ENCODE results near the gene SERPINA10. TPM values are rescaled to one million over a fixed set of nuclear protein-coding genes. Genes with fewer than 3 reads are reported as not detected.

Gene SERPINA10
- total and polyA plus RNA-seq, 10 of the 15 experiments (the other 5 are each of a cell fraction or from before 2014, with no cell fraction given), result not detected

DNA sequence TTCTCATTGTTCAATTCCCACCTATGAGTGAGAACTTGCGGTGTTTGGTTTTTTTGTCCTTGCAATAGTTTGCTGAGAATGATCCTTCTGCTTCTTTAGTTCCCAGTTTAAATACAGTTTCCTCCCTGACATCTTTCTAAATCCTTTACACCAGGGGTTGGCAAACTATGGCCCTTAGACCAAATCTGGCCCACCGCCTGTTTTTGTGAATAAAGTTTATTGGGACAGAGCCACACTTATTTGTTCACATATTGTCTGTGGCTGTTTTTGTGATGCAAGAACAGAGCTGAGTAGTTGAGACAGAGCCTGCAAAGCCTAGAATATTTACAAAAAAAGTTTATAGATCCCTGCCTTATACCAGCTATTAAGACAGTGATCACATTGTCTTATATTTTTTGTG lies 53.7 kb downstream of the SERPINA10 start:
- no peak for TF ChIP-seq STAT1 (conservative IDR thresholded peaks at IDR 0.05)
- no peak for TF ChIP-seq GATAD2B (conservative IDR thresholded peaks at IDR 0.05; ENCODE audit: low read depth)
- TF ChIP-seq POLR2A (IDR thresholded peaks at IDR 0.05; ENCODE audit: low read depth, low read length), result no peak
- TF ChIP-seq POLR2AphosphoS2 (IDR thresholded peaks at IDR 0.05; ENCODE audit: low read depth, low read length), result no peak
- TF ChIP-seq NBN (IDR thresholded peaks at IDR 0.05), result no peak
- no peak for TF ChIP-seq HDAC2 (IDR thresholded peaks at IDR 0.05)
- TF ChIP-seq NFYA (IDR thresholded peaks at IDR 0.05; ENCODE audit: borderline replicate concordance, low read depth, low read length), result no peak
- no peak for TF ChIP-seq SMAD5 (IDR thresholded peaks at IDR 0.05; ENCODE audit: low read depth)
- TF ChIP-seq, protein P1, sequence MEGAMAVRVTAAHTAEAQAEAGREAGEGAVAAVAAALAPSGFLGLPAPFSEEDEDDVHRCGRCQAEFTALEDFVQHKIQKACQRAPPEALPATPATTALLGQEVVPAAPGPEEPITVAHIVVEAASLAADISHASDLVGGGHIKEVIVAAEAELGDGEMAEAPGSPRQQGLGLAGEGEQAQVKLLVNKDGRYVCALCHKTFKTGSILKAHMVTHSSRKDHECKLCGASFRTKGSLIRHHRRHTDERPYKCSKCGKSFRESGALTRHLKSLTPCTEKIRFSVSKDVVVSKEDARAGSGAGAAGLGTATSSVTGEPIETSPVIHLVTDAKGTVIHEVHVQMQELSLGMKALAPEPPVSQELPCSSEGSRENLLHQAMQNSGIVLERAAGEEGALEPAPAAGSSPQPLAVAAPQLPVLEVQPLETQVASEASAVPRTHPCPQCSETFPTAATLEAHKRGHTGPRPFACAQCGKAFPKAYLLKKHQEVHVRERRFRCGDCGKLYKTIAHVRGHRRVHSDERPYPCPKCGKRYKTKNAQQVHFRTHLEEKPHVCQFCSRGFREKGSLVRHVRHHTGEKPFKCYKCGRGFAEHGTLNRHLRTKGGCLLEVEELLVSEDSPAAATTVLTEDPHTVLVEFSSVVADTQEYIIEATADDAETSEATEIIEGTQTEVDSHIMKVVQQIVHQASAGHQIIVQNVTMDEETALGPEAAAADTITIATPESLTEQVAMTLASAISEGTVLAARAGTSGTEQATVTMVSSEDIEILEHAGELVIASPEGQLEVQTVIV (IDR thresholded peaks at IDR 0.05; ENCODE audit: borderline replicate concordance, partially characterized antibody), result no peak
- TF ChIP-seq CHD2 (IDR thresholded peaks at IDR 0.05; ENCODE audit: borderline replicate concordance, low read depth, low read length), result no peak
- TF ChIP-seq, protein P2, sequence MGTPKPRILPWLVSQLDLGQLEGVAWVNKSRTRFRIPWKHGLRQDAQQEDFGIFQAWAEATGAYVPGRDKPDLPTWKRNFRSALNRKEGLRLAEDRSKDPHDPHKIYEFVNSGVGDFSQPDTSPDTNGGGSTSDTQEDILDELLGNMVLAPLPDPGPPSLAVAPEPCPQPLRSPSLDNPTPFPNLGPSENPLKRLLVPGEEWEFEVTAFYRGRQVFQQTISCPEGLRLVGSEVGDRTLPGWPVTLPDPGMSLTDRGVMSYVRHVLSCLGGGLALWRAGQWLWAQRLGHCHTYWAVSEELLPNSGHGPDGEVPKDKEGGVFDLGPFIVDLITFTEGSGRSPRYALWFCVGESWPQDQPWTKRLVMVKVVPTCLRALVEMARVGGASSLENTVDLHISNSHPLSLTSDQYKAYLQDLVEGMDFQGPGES (IDR thresholded peaks at IDR 0.05), result no peak
- TF ChIP-seq SUZ12 (IDR thresholded peaks at IDR 0.05; ENCODE audit: unreplicated experiment), result no peak
- TF ChIP-seq ZNF622 (IDR thresholded peaks at IDR 0.05), result no peak
- no peak for TF ChIP-seq CHD1 (IDR thresholded peaks at IDR 0.05; ENCODE audit: low read depth, low read length)
- TF ChIP-seq BHLHE40 (IDR thresholded peaks at IDR 0.05; ENCODE audit: borderline replicate concordance in 1 of 2, low read depth in 2 of 2, low read length in 1 of 2), result no peak
- no peak for TF ChIP-seq KAT2A (conservative IDR thresholded peaks at IDR 0.05; ENCODE audit: control insufficient read depth, low read depth, low read length)
- TF ChIP-seq BRCA1 (IDR thresholded peaks at IDR 0.05; ENCODE audit: low read depth, low read length), result no peak
- no peak for TF ChIP-seq SREBF1 (IDR thresholded peaks at IDR 0.05; ENCODE audit: low read length)
- TF ChIP-seq SIX5 (IDR thresholded peaks at IDR 0.05; ENCODE audit: low read depth, low read length, severe bottlenecking), result no peak
- no peak overlapping the region for H3K9ac ChIP-seq (ENCODE audit: control insufficient read depth, insufficient read depth, low read length)
- intact Hi-C loops (cut with micrococcal nuclease; ENCODE audit: unreplicated experiment), result no loop called here
- no peaks in the 10 kb centered on the region for H3K36me3 ChIP-seq (ENCODE audit: control insufficient read depth in 2 of 2, insufficient read depth in 2 of 2, low read length in 1 of 2)
- no TSS peak for BruUV-seq (replicated peaks)
- no peaks in the 10 kb centered on the region for H3K9me3 ChIP-seq (replicated peaks; ENCODE audit: control insufficient read depth, insufficient read depth, low read length)
- ATAC-seq, result no peak
- CTCF ChIA-PET, result no interaction called here
- RAD21 ChIA-PET (ENCODE audit: unreplicated experiment), result no interaction called here
- WGBS (ENCODE audit: insufficient coverage, insufficient replicate concordance, low lambda C conversion rate, missing lambda C conversion rate), result 45% methylated on average over 2 of the region's 2 CpGs
- H3K4me2 ChIP-seq (ENCODE audit: control insufficient read depth, insufficient read depth), result no peak overlapping the region
- no peak overlapping the region for H2AFZ ChIP-seq (ENCODE audit: control insufficient read depth, low read depth, low read length)
- H3K27me3 ChIP-seq (replicated peaks in 1 of 2; ENCODE audit: control insufficient read depth in 2 of 2, insufficient read depth in 2 of 2, low read length in 1 of 2), result no peaks in the 10 kb centered on the region; a peak in 1 of 4 replicates
- DNase-seq (ENCODE audit: low read depth, low spot score), result no peak
- POLR2A ChIA-PET, result no interaction called here
- H3K4me1 ChIP-seq (ENCODE audit: control insufficient read depth, insufficient read depth, low read length), result no peaks in the 10 kb centered on the region
- in situ Hi-C loops (cut with MboI), result no loop called here
- no peak overlapping the region for H3K27ac ChIP-seq (ENCODE audit: control insufficient read depth, insufficient read depth)
- no peak overlapping the region for H3K4me3 ChIP-seq
- no peak for FAIRE-seq
- H4K20me1 ChIP-seq (ENCODE audit: control insufficient read depth, insufficient read depth), result no peaks in the 10 kb centered on the region
- H3K79me2 ChIP-seq (ENCODE audit: control insufficient read depth, insufficient read depth, low read length), result no peaks in the 10 kb centered on the region
- SMC1A ChIA-PET (ENCODE audit: uncharacterized antibody, unreplicated experiment), result no interaction called here

Data from GM12878 (cell line).